HuH-7.5 (cell line): ENCODE results near the gene KCNE4.

Source experiments
- DNase-seq: peaks from one replicate; pipeline ENCODE4 v3.0.0; 2011; ENCODE audit warnings: low spot score

Gene KCNE4

GRCh38 chr2:223051693-223052289 lies at the start of gene KCNE4:
TSS of gene KCNE4 (plus strand) at chr2:223052190. CDS start at chr2:223052831, 641 bp downstream.
- DNase-seq, result no peak

GRCh38 chr2:223003191-223003590 lies 48.8 kb upstream of the KCNE4 start:
- no peak for DNase-seq

GRCh38 chr2:223005496-223005895 lies 46.5 kb upstream of the KCNE4 start:
- DNase-seq, result no peak

- no peak for DNase-seq
These were observed 44.5 kb upstream of the KCNE4 start for GRCh38 chr2:223007531-223007930.

GRCh38 chr2:223008162-223008561 lies 43.8 kb upstream of the KCNE4 start:
- DNase-seq, result no peak

- DNase-seq, result no peak
These were observed 43.0 kb upstream of the KCNE4 start for GRCh38 chr2:223008956-223009355.

GRCh38 chr2:223010641-223011040 lies 41.3 kb upstream of the KCNE4 start:
- DNase-seq, result no peak

- no peak for DNase-seq
These were observed 39.7 kb upstream of the KCNE4 start for GRCh38 chr2:223012291-223012690.

- no peak for DNase-seq
These were observed 32.5 kb upstream of the KCNE4 start for GRCh38 chr2:223019390-223019930.

GRCh38 chr2:223019987-223020717 lies 31.8 kb upstream of the KCNE4 start:
- no peak for DNase-seq

GRCh38 chr2:223020971-223021675 lies 30.9 kb upstream of the KCNE4 start:
- DNase-seq, result no peak

GRCh38 chr2:223026357-223027110 lies 25.5 kb upstream of the KCNE4 start:
- no peak for DNase-seq

GRCh38 chr2:223027442-223027841 lies 24.5 kb upstream of the KCNE4 start:
- DNase-seq, result no peak

- no peak for DNase-seq
These were observed 22.7 kb upstream of the KCNE4 start for GRCh38 chr2:223029287-223029686.

GRCh38 chr2:223032187-223033142 lies 19.5 kb upstream of the KCNE4 start:
- no peak for DNase-seq

- DNase-seq, result no peak
These were observed 17.6 kb upstream of the KCNE4 start for GRCh38 chr2:223034221-223034975.

GRCh38 chr2:223036790-223037444 lies 15.1 kb upstream of the KCNE4 start:
- DNase-seq, result no peak

GRCh38 chr2:223037445-223037800 lies 14.6 kb upstream of the KCNE4 start:
- DNase-seq, result no peak

GRCh38 chr2:223039618-223040017 lies 12.4 kb upstream of the KCNE4 start:
- DNase-seq, result no peak

GRCh38 chr2:223040527-223040926 lies 11.5 kb upstream of the KCNE4 start:
- DNase-seq, result no peak
